IPS-15b (cell line): ENCODE results near the gene ADO.
A peak's percentile ranks its signal among the peaks of the same experiment; 100 is the strongest.

ENCODE experiments used
- H3K27me3 ChIP-seq: one replicate; pipeline ENCODE4 v1.6.1; 2013; ENCODE audit warnings: low read length; ENCODE audit not compliant: control insufficient read depth, insufficient read depth
- H3K36me3 ChIP-seq: one replicate; pipeline ENCODE4 v1.6.1; 2013; ENCODE audit warnings: low read length; ENCODE audit not compliant: control insufficient read depth, insufficient read depth
- H3K4me1 ChIP-seq: one replicate; pipeline ENCODE4 v1.6.1; 2013; ENCODE audit warnings: mild to moderate bottlenecking, low read length; ENCODE audit not compliant: control insufficient read depth, insufficient read depth
- H3K4me3 ChIP-seq: one replicate; pipeline ENCODE4 v1.5.1; 2013; ENCODE audit warnings: low read depth, low read length
- H3K9ac ChIP-seq: one replicate; pipeline ENCODE4 v1.6.1; 2013; ENCODE audit warnings: low read depth, mild to moderate bottlenecking, low read length
- H3K9me3 ChIP-seq: one replicate; pipeline ENCODE4 v1.6.1; 2013; ENCODE audit warnings: mild to moderate bottlenecking, low read length; ENCODE audit not compliant: control insufficient read depth, insufficient read depth

The ADO gene

GRCh38 chr10:62804356-62805230, at the start of gene ADO:
Gene ADO (plus strand): TSS chr10:62804720. CDS start chr10:62805060, 340 bp downstream.
- Histone ChIP-seq H3K9ac (peak within 1 kb of the TSS; percentile 91), H3K27me3 (no peaks in the 10 kb centered on the region), H3K36me3 (no peaks in the 10 kb centered on the region), H3K4me1 (peaks cover 15% of the 10 kb centered on the region), H3K4me3 (peak within 1 kb of the TSS; percentile 93), H3K9me3 (no peaks in the 10 kb centered on the region)

- peaks cover 2% of the 10 kb centered on the region for H3K4me1 ChIP-seq
- no peaks in the 10 kb centered on the region for H3K9me3 ChIP-seq
- H3K4me3 ChIP-seq = no peak overlapping the region
- no peaks in the 10 kb centered on the region for H3K36me3 ChIP-seq
- no peaks in the 10 kb centered on the region for H3K27me3 ChIP-seq
- H3K9ac ChIP-seq = no peak overlapping the region
These were observed 49.6 kb upstream of the ADO start for GRCh38 chr10:62754963-62755362.

- Histone ChIP-seq H3K27me3 (no peaks in the 10 kb centered on the region), H3K9ac (no peak overlapping the region), H3K36me3 (no peaks in the 10 kb centered on the region), H3K4me3 (no peak overlapping the region), H3K9me3 (no peaks in the 10 kb centered on the region), H3K4me1 (peaks cover 5% of the 10 kb centered on the region)
These were observed 48.6 kb upstream of the ADO start for GRCh38 chr10:62755662-62756653.

GRCh38 chr10:62759599-62760175, 44.8 kb upstream of the ADO start:
- no peak overlapping the region for H3K9ac ChIP-seq
- H3K27me3 ChIP-seq = no peaks in the 10 kb centered on the region
- no peaks in the 10 kb centered on the region for H3K9me3 ChIP-seq
- H3K4me3 ChIP-seq = no peak overlapping the region
- H3K4me1 ChIP-seq = peaks cover 8% of the 10 kb centered on the region
- no peaks in the 10 kb centered on the region for H3K36me3 ChIP-seq

- H3K36me3 ChIP-seq = no peaks in the 10 kb centered on the region
These were observed 44.1 kb upstream of the ADO start for GRCh38 chr10:62760401-62760800.

GRCh38 chr10:62761115-62761514, 43.4 kb upstream of the ADO start:
- H3K4me1 ChIP-seq = peaks cover 8% of the 10 kb centered on the region

More at GRCh38 chr10:62760401-62760800, 44.1 kb upstream of the ADO start:
- Histone ChIP-seq H3K9me3 (no peaks in the 10 kb centered on the region), H3K27me3 (no peaks in the 10 kb centered on the region), H3K9ac (no peak overlapping the region), H3K4me1 (peaks cover 8% of the 10 kb centered on the region), H3K4me3 (no peak overlapping the region)

GRCh38 chr10:62763155-62763554, 41.4 kb upstream of the ADO start:
- Histone ChIP-seq H3K9me3 (no peaks in the 10 kb centered on the region), H3K4me3 (no peak overlapping the region), H3K4me1 (peaks cover 8% of the 10 kb centered on the region), H3K27me3 (no peaks in the 10 kb centered on the region), H3K9ac (no peak overlapping the region), H3K36me3 (no peaks in the 10 kb centered on the region)

More at GRCh38 chr10:62761115-62761514, 43.4 kb upstream of the ADO start:
- Histone ChIP-seq H3K9me3 (no peaks in the 10 kb centered on the region), H3K4me3 (no peak overlapping the region), H3K36me3 (no peaks in the 10 kb centered on the region), H3K9ac (no peak overlapping the region), H3K27me3 (no peaks in the 10 kb centered on the region)

GRCh38 chr10:62764011-62764410, 40.5 kb upstream of the ADO start:
- Histone ChIP-seq H3K9me3 (no peaks in the 10 kb centered on the region), H3K9ac (no peak overlapping the region), H3K36me3 (no peaks in the 10 kb centered on the region), H3K4me3 (no peak overlapping the region), H3K27me3 (no peaks in the 10 kb centered on the region), H3K4me1 (peaks cover 8% of the 10 kb centered on the region)

- Histone ChIP-seq H3K27me3 (no peaks in the 10 kb centered on the region), H3K4me3 (no peak overlapping the region), H3K9ac (no peak overlapping the region), H3K4me1 (peaks cover 3% of the 10 kb centered on the region), H3K9me3 (no peaks in the 10 kb centered on the region), H3K36me3 (no peaks in the 10 kb centered on the region)
These were observed 38.8 kb upstream of the ADO start for GRCh38 chr10:62765726-62766125.

GRCh38 chr10:62766386-62766785, 38.1 kb upstream of the ADO start:
- Histone ChIP-seq H3K9me3 (no peaks in the 10 kb centered on the region), H3K27me3 (no peaks in the 10 kb centered on the region), H3K9ac (no peak overlapping the region), H3K4me3 (no peak overlapping the region), H3K4me1 (peaks cover under 1% of the 10 kb centered on the region), H3K36me3 (no peaks in the 10 kb centered on the region)

- Histone ChIP-seq H3K4me3 (no peak overlapping the region), H3K4me1 (no peaks in the 10 kb centered on the region), H3K36me3 (no peaks in the 10 kb centered on the region), H3K9ac (no peak overlapping the region), H3K27me3 (no peaks in the 10 kb centered on the region), H3K9me3 (no peaks in the 10 kb centered on the region)
These were observed 34.8 kb upstream of the ADO start for GRCh38 chr10:62769574-62770242.
